GM19043 (cell line): ENCODE measurements around the gene KRTAP6-2.

Experiments
- ATAC-seq: cut with Tn5 transposase; IDR thresholded peaks from one replicate; pipeline ENCODE4 v1.9.1; 2021; ENCODE audit warnings: low read depth; ENCODE audit not compliant: unreplicated experiment

Gene KRTAP6-2

GRCh38 chr21:30577766-30578165 lies 20.9 kb downstream of the KRTAP6-2 start:
- no peak for ATAC-seq

DNA sequence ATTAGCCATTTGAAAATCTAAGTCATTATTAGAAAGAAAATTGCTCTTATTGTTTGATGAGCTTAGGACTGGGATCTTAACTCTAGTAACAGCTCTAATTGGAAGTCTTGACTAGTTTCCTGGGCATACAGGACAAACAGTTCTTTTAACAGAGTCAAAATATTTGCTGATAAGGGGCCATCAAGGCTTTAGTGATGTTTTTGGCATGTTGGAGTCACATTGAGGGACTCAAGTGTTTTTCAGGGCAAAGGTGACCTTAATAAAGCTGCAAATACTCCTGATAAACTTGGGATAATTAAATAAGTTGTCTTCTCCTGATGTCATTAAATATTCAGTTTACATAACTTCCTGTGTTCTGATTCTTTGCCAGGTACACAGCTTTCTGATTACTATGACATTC lies 31.1 kb downstream of the KRTAP6-2 start:
- ATAC-seq, result no peak

GRCh38 chr21:30563630-30564029 lies 35.1 kb downstream of the KRTAP6-2 start:
- no peak for ATAC-seq

DNA sequence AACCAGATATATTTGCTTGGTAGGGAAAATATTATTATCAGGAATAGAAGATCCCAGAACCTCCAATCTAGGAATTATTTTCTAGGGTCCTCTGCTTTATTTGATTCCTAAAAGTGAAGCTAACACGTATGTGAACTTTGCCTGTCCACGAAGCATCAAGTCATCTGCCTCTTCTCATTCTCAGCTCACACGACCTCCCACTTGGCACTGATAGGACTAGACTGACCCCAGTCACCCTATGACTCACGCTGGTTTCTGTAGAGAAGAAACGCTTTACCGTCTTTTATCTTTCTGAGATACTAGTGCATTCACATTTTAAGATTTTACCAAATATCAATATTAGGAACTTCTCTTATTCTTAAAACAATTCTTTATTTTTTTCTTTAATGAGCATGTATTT lies 35.6 kb downstream of the KRTAP6-2 start:
- no peak for ATAC-seq

DNA sequence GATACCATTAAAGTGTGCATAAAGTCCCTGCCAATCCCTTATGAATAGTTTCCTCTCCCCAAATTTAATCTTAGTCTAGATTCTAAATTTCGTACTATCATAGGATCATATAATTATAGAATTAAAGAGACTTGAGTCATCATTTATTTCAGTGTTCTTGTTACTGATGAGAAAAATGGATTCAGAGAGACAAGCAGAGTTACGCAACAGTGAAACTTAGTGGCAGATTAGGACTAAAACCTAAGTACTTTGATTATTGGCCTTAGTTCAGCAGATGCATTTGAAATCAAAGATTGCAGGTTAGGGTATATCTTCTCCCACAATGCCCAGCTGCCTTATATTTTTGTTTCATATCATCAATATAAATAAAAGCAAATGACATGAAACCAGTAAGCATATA lies 36.7 kb downstream of the KRTAP6-2 start:
- no peak for ATAC-seq

GRCh38 chr21:30561264-30561895 lies 37.3 kb downstream of the KRTAP6-2 start, which contains the start of gene KRTAP19-7:
KRTAP19-7 (minus strand) TSS chr21:30561314; CDS start chr21:30561289, 25 bp downstream.
- ATAC-seq, result no peak

DNA sequence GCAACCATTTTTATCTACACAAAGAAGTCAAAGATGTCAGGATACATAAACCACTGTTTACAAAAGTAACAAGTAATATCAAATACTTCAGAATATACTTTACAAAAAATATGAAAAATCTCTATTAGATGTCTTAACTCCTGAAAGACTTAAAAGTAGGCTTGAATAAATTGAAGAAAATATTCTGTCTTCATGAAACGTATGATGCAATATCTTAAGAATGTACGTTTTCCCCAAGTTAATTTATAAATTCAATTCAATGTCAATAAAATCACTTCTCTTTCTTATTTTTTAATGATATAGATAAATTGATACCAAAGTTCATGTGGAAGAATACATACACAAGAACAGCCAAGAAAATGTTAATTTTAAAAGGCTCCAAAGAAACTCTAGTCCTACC lies 43.6 kb downstream of the KRTAP6-2 start:
- no peak for ATAC-seq

GRCh38 chr21:30552782-30553181 lies 45.9 kb downstream of the KRTAP6-2 start:
- ATAC-seq, result no peak
